Esophagus squamous epithelium (tissue), 4 donors: ENCODE measurements around the gene ALOX15B.
"Not testable (repeated sequence)": the region's sequence is repeated elsewhere in the genome, so short reads cannot be mapped to it uniquely, and the experiment has no call there.

Source experiments
- POLR2A ChIP-seq, 4 donors: fragments of 450-650 bp; IDR thresholded peaks; one replicate each; pipeline ENCODE4 v1.6.1; 2017; ENCODE audit warnings: antibody characterized with exemption in 4 of 4, mild to moderate bottlenecking in 4 of 4, moderate library complexity in 3 of 4
- TF ChIP-seq, protein P1 (sequence below), 6 experiments: fragments of 450-650 bp in 4 of 6; fragments of 200-600 bp in 2 of 6; sonication (generic) in 2 of 6; IDR thresholded peaks; one replicate each; pipeline ENCODE4 v1.5.1; 2016 to 2019; ENCODE audit warnings: antibody characterized with exemption in 6 of 6, mild to moderate bottlenecking in 4 of 6, moderate library complexity in 4 of 6

GRCh38 chr17:8024161-8024560 lies 14.7 kb upstream of the ALOX15B start:
- TF ChIP-seq, protein P1, sequence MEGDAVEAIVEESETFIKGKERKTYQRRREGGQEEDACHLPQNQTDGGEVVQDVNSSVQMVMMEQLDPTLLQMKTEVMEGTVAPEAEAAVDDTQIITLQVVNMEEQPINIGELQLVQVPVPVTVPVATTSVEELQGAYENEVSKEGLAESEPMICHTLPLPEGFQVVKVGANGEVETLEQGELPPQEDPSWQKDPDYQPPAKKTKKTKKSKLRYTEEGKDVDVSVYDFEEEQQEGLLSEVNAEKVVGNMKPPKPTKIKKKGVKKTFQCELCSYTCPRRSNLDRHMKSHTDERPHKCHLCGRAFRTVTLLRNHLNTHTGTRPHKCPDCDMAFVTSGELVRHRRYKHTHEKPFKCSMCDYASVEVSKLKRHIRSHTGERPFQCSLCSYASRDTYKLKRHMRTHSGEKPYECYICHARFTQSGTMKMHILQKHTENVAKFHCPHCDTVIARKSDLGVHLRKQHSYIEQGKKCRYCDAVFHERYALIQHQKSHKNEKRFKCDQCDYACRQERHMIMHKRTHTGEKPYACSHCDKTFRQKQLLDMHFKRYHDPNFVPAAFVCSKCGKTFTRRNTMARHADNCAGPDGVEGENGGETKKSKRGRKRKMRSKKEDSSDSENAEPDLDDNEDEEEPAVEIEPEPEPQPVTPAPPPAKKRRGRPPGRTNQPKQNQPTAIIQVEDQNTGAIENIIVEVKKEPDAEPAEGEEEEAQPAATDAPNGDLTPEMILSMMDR (IDR thresholded peaks at IDR 0.05): not testable (repeated sequence)
- TF ChIP-seq POLR2A (IDR thresholded peaks at IDR 0.05): not testable (repeated sequence)
